Cardiac muscle cell (in vitro differentiated cells and primary cell): ENCODE measurements around the gene ADGRE1. TPM values are rescaled to one million over a fixed set of nuclear protein-coding genes. Genes with fewer than 3 reads are reported as not detected.

Experiments
- DNase-seq, 2 donors: peaks; one replicate each; pipeline versions ENCODE4 v3.0.0 to v3.0.0-alpha.2; 2010 to 2017; ENCODE audit warnings: low read depth in 1 of 2, low spot score in 1 of 2
- H3K27ac ChIP-seq: fragments of 200-600 bp; sonication (generic); 2 replicates; pipeline ENCODE4 v1.5.1; 2016
- H3K27me3 ChIP-seq: fragments of 200-600 bp; sonication (generic); 2 replicates; pipeline ENCODE4 v1.6.0; 2016; ENCODE audit warnings: control low read depth
- H3K36me3 ChIP-seq: fragments of 200-600 bp; sonication (generic); 2 replicates; pipeline ENCODE4 v1.5.1; 2016; ENCODE audit warnings: control low read depth
- H3K4me1 ChIP-seq: fragments of 200-600 bp; sonication (generic); 2 replicates; pipeline ENCODE4 v1.8.1; 2017; ENCODE audit warnings: low read depth, mild to moderate bottlenecking, mixed run types
- H3K4me3 ChIP-seq: fragments of 200-600 bp; sonication (generic); 2 replicates; pipeline ENCODE4 v1.5.1; 2016; ENCODE audit warnings: mild to moderate bottlenecking
- H3K9me3 ChIP-seq: fragments of 200-600 bp; sonication (generic); 2 replicates; pipeline ENCODE4 v1.5.1; 2017; ENCODE audit warnings: low read depth, mild to moderate bottlenecking, control low read depth
- CTCF ChIP-seq: IDR thresholded peaks from 2 replicates; pipeline ENCODE4 v1.5.1; 2012; ENCODE audit warnings: low read depth, mild to moderate bottlenecking, low read length
- polyA plus RNA-seq: library from polyadenylated mRNA; unstranded; fragments of >200 nt; fragmentation: Nextera tagmentation; extraction: Ambion mirVana; gene quantifications from 2 replicates; pipeline ENCODE4 v1.2.1, GENCODE V29; 2016
- total RNA-seq: library from RNA; depleted of rRNA; stranded (reverse); fragments of >200 nt; gene quantifications from 2 replicates; pipeline ENCODE4 v1.2.3, GENCODE V29; 2016

Gene ADGRE1
- total and polyA plus RNA-seq, 2 experiments from 2014 or later = not detected

GRCh38 chr19:6916952-6917351 lies 29.6 kb downstream of the ADGRE1 start:
- H3K9me3 ChIP-seq = peaks cover under 1% of the 10 kb centered on the region
- H3K27me3 ChIP-seq = no peaks in the 10 kb centered on the region
- no peak for TF ChIP-seq CTCF

GRCh38 chr19:6925386-6925785 lies 38.0 kb downstream of the ADGRE1 start:
- no peaks in the 10 kb centered on the region for H3K9me3 ChIP-seq
- no peak for DNase-seq

More at GRCh38 chr19:6916952-6917351, 29.6 kb downstream of the ADGRE1 start:
- H3K4me3 ChIP-seq = no peak overlapping the region
- DNase-seq = no peak
- no peaks in the 10 kb centered on the region for H3K4me1 ChIP-seq
- H3K27ac ChIP-seq = no peak overlapping the region
- H3K36me3 ChIP-seq = no peaks in the 10 kb centered on the region

GRCh38 chr19:6925801-6926751 lies 38.7 kb downstream of the ADGRE1 start:
- Histone ChIP-seq H3K27ac (no peak overlapping the region), H3K4me3 (no peak overlapping the region), H3K4me1 (no peaks in the 10 kb centered on the region), H3K27me3 (no peaks in the 10 kb centered on the region), H3K36me3 (no peaks in the 10 kb centered on the region), H3K9me3 (no peaks in the 10 kb centered on the region)
- no peak for TF ChIP-seq CTCF
- DNase-seq = no peak

More at GRCh38 chr19:6925386-6925785, 38.0 kb downstream of the ADGRE1 start:
- no peaks in the 10 kb centered on the region for H3K36me3 ChIP-seq
- no peak overlapping the region for H3K27ac ChIP-seq
- no peak overlapping the region for H3K4me3 ChIP-seq
- no peak for TF ChIP-seq CTCF
- H3K4me1 ChIP-seq = no peaks in the 10 kb centered on the region
- H3K27me3 ChIP-seq = no peaks in the 10 kb centered on the region

- no peaks in the 10 kb centered on the region for H3K36me3 ChIP-seq
- no peaks in the 10 kb centered on the region for H3K9me3 ChIP-seq
- no peaks in the 10 kb centered on the region for H3K4me1 ChIP-seq
- no peak for TF ChIP-seq CTCF
- no peak for DNase-seq
- H3K27me3 ChIP-seq = no peaks in the 10 kb centered on the region
- no peak overlapping the region for H3K4me3 ChIP-seq
- H3K27ac ChIP-seq = no peak overlapping the region
Measured at GRCh38 chr19:6930190-6930589, 42.8 kb downstream of the ADGRE1 start.

GRCh38 chr19:6935069-6935468 lies 47.7 kb downstream of the ADGRE1 start:
- H3K36me3 ChIP-seq = no peaks in the 10 kb centered on the region
- H3K27me3 ChIP-seq = no peaks in the 10 kb centered on the region
- H3K4me3 ChIP-seq = no peak overlapping the region
- no peak for DNase-seq
- no peak for TF ChIP-seq CTCF
- no peaks in the 10 kb centered on the region for H3K9me3 ChIP-seq
- no peak overlapping the region for H3K27ac ChIP-seq
- no peaks in the 10 kb centered on the region for H3K4me1 ChIP-seq
